Activated CD4-positive, CD25-positive, alpha-beta regulatory T cell treated with anti-CD3 and anti-CD28 coated beads, Interleukin-2, amount 50 U/mL, for 24 hours (primary cell): ENCODE measurements around the gene ELMOD3.
"Not testable (repeated sequence)": the region's sequence is repeated elsewhere in the genome, so short reads cannot be mapped to it uniquely, and the experiment has no call there.

Experiments used
- ATAC-seq, 2 donors: fragments of 150-1000 bp; cut with Tn5 transposase; one replicate each; pipeline ENCODE4 v1.10.0; 2021; ENCODE audit warnings: mild to moderate bottlenecking in 1 of 2, moderate library complexity in 1 of 2

The ELMOD3 gene

DNA sequence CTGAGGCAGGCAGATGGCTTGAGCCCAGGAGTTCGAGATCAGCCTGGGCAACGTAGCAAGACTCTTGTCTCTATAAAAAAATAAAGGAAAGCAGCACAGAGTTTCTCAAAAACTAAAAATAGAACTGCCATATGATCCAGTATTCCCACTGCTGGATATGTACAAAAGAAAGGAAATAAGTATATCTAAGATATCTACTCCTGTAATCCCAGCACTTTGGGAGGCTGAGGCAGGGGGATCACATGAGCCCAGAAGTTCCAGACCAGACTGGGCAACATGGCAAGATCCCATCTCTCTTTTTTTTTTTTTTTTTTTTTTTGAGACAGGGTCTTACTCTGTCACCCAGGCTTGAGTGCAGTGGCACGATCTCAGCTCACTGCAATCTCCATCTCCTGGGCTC is 24.9 kb upstream of the ELMOD3 start:
- ATAC-seq, result not testable (repeated sequence)

- no peak for ATAC-seq
Observed at GRCh38 chr2:85330839-85331636, 23.5 kb upstream of the ELMOD3 start.

DNA sequence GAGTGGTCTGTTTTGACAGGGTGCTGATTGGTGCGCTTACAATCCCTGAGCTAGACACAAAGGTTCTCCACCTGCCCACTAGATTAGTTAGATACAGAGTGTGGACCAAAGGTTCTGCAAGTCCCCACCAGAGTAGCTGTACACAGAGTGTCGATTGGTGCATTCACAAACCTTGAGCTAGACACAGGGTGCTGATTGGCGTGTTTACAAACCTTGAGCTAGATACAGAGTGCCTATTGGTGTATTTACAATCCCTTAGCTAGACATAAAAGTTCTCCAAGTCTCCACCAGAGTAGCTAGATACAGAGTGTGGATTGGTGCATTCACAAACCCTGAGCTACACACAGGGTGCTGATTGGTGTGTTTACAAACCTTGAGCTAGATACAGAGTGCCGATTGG is 20.7 kb upstream of the ELMOD3 start:
- not testable (repeated sequence) for ATAC-seq

DNA sequence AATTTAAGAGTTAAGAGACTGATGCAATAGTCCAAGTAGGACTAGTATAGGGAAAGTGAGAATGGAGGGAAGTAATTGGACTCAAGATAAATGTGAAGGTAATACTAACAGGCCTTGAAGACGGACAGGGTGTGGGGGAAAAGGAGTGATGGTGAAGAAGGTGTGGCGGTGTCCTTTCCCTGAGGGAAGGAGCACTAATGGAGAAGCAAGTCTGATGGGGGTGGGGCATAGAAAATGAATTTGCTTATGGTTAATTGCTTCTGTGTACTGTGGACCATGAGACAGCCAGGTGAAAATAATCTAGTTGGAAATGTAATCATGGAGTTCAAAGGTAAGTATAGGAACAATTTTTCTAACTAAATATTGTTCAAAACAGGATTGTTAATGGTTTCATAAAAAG is 19.6 kb upstream of the ELMOD3 start:
- ATAC-seq, result no peak

DNA sequence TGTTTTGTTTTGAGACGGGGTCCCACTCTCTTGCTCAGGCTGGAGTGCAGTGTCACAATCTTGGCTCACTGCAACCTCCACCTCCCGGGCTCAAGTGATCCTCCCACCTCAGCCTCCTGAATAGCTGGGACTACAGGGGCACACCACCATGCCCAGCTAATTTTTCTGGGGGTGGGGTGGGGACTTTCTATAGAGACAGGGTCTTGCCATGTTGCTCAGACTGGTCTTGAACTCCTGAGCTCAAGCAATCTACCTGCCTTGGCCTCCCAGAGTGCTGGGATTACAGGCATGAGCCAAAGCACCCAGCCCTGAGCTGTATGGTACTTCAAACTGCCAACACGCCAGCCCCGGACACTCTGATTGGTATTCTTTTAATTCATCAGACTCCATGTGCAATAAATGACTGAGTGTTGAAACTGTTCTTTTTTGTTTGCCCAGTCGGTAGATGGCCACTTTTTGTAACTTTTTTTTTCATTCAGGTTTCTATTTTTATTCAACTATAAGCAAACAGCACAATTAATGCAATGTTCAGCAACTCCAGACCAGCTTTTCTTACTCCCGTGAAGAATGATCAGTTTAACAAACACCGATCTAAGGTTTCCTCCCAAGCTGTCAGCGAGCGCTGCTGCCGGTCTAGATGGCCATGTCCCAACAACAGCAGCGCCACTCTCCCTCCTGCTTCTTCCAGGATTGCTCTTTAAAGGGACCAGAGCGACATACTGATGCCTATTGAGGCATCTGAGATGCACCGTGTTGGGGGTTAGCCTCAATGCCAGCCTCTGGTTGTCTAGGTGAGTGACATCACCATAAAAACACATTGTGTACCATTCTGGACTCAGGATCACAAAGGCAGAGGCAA is 14.3 kb upstream of the ELMOD3 start:
- ATAC-seq, result no peak

- ATAC-seq, result no peak
Observed at GRCh38 chr2:85341269-85342029, 13.1 kb upstream of the ELMOD3 start.

- ATAC-seq, result no peak
Observed at GRCh38 chr2:85342156-85342555, 12.4 kb upstream of the ELMOD3 start.

- not testable (repeated sequence) for ATAC-seq
Observed at GRCh38 chr2:85343207-85343895, 11.2 kb upstream of the ELMOD3 start.

DNA sequence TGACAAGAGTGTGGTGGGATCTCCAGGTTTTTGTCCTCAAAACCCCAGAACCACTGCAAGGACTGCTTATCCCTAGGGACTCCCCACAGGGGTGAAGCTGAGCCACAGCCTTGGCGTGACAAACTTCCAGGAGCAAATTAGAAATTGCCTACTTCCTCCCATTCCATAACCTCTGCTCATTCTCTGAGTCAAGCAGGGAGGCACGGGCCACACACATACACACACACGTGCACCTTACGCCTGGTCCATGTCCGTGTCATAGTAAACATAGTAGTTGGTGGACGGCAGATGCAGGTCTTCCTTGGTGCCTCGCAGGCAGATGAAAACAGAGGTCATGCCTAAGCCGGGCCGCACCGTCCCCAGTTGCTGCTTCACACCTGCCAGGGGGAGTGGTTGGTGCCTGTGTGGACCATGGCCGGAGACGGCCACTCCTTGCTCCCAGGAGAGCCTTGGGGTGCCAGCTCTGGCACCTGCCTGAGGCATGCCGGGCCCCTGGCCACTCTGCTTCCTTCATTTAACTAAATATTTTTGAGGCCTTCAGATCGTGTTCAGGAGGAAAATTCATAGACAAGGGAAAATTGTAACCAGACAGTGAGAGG is 10.1 kb upstream of the ELMOD3 start:
- no peak for ATAC-seq

GRCh38 chr2:85347599-85347998 is 7.0 kb upstream of the ELMOD3 start:
- ATAC-seq, result no peak

GRCh38 chr2:85353876-85354285 is 688 bp upstream of the ELMOD3 start:
- ATAC-seq, result no peak

- ATAC-seq, result peak; percentile 5 to 6
Observed at GRCh38 chr2:85355073-85355410, 473 bp downstream of the ELMOD3 start.

DNA sequence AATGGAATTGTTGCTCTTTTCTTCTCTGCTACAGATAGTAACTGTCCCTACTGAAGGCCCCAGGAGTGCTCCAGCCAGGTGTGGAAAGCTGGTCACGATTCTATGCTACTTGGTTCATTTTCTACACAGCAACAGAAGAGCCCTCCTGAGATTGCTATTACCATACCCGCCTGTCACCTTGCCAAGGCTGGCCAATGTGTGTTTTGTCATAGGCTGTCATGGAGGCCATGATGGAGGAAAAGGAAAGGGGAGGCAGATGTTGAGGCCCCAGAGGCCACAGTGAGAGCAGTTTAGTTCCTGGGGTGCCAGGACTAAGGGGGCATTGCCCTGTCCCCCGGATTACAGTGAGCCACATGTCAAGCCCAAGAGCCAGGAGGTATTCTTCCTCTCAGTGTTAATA is 952 bp downstream of the ELMOD3 start:
- ATAC-seq, result no peak

DNA sequence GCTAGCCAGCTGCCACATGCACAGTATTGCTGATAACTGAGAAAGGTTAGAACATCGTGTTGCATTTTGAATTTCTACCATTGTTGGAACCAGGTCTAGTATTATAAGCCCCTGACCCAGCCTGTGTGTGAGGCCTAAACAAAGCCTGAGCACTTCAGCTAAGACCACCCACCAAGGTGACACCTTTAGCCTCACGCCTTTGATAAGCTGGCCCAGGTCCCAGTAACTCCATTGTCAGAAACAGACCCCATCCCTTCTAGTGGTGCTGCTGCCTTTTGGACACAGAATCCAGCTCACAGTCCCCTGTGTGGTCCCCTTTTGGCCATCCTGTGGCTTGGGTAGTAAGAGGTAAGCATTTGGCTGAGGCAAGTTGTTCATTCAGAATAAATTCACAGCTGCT is 1.6 kb downstream of the ELMOD3 start:
- no peak for ATAC-seq

- no peak for ATAC-seq
Observed at GRCh38 chr2:85357736-85358135, 3.2 kb downstream of the ELMOD3 start.

- not testable (repeated sequence) for ATAC-seq
Observed at GRCh38 chr2:85362653-85363387, 8.3 kb downstream of the ELMOD3 start.

GRCh38 chr2:85367180-85367579 is 12.6 kb downstream of the ELMOD3 start:
- ATAC-seq, result no peak

DNA sequence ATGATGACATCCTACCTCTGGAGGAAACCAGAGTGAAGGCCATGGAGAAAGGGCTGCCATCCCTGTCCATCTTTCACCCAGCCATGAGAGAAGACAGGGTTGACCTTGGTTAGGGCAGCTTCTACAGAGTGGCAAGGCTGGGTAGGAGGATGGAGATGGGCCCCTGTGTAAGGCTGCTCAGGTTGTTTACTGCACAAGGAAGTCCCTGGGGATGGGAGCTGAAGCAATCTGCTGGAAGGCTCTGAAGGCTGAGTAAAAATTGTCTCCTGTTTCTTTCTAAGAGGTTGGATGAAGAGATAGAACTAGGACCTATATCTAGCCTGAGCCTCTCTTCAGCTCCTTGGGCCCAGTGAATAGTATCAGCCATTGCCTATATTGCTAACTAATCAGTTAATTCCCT is 14.4 kb downstream of the ELMOD3 start:
- no peak for ATAC-seq

DNA sequence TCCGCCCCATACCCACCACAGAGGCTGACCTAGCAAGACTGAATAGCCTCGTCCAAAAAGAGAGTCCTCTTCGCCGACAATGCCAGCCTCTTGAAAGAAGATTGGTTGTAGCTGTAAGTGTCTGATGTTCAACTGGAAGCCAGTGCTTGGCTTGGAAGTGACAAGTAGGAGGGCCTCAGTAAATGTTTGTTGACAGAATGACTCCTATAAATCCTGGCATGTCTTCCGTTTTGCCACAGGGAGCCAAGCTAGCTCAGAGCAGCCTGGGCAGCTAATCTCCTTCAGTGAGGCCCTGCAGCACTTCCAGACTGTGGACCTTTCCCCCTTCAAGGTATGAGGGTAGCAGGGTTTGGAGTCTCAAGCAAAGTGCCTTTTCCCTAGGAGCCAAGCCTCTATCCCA is 14.9 kb downstream of the ELMOD3 start:
- no peak for ATAC-seq

GRCh38 chr2:85371045-85371444 is 16.5 kb downstream of the ELMOD3 start:
- ATAC-seq, result no peak

- ATAC-seq, result no peak
Observed at GRCh38 chr2:85376291-85377065, 21.9 kb downstream of the ELMOD3 start.
